T-helper 1 cell treated with Interleukin-12 subunit alpha and Interleukin-12 subunit beta and Interleukin-4 antibody, amounts not matched to agents 30 ng/mL and 1 ng/mL, for 36 hours (primary cell): Measurements from ENCODE around the gene SYNPR. TPM values are rescaled to one million over a fixed set of nuclear protein-coding genes. Genes with fewer than 3 reads are reported as not detected.
"Not testable (repeated sequence)": the region's sequence is repeated elsewhere in the genome, so short reads cannot be mapped to it uniquely, and the experiment has no call there.

ENCODE experiments used
- intact Hi-C: fragments of 100-400 bp; cut with micrococcal nuclease; formaldehyde crosslinking; loops from one replicate; pipeline ENCODE4 v1.15.1; 2024
- total RNA-seq: library from RNA; stranded (reverse); gene quantifications from 2 replicates; pipeline ENCODE4 v1.2.3, GENCODE V29; 2022

Gene SYNPR
- total RNA-seq, 1 donor from 2014 or later, result not detected

- intact Hi-C loops, result no loop called here
Observed at GRCh38 chr3:63611382-63611781, 333.3 kb downstream of the SYNPR start.

GRCh38 chr3:63613561-63613960, 335.5 kb downstream of the SYNPR start:
- intact Hi-C loops, result no loop called here

GRCh38 chr3:63617391-63617790, 339.3 kb downstream of the SYNPR start:
- intact Hi-C loops, result no loop called here

- intact Hi-C loops, result no loop called here
Observed at GRCh38 chr3:63624941-63625560, 346.9 kb downstream of the SYNPR start.

GRCh38 chr3:63631670-63632069, 353.6 kb downstream of the SYNPR start:
- intact Hi-C loops, result no loop called here

- intact Hi-C loops, result no loop called here
Observed at GRCh38 chr3:63635186-63635585, 357.1 kb downstream of the SYNPR start.

GRCh38 chr3:63639806-63640205, 361.7 kb downstream of the SYNPR start:
- intact Hi-C loops, result no loop called here

GRCh38 chr3:63642488-63642887, 364.4 kb downstream of the SYNPR start:
- intact Hi-C loops, result no loop called here

- intact Hi-C loops, result no loop called here
Observed at GRCh38 chr3:63644212-63644797, 366.2 kb downstream of the SYNPR start.

GRCh38 chr3:63644928-63645781, 367.0 kb downstream of the SYNPR start:
- intact Hi-C loops, result not testable (repeated sequence)

GRCh38 chr3:63652066-63652725, 374.1 kb downstream of the SYNPR start, which contains the start of gene SNTN:
Gene SNTN (plus strand): TSS chr3:63652675. CDS start chr3:63652688, 13 bp downstream.
- intact Hi-C loops, result no loop called here

- intact Hi-C loops, result no loop called here
Observed at GRCh38 chr3:63654211-63654610, 376.1 kb downstream of the SYNPR start.

GRCh38 chr3:63654931-63655330, 376.8 kb downstream of the SYNPR start:
- intact Hi-C loops, result loop anchor here (5.0 kb wide), 1 partner anchor 853 kb away; no protein-coding TSS in a partner anchor

- intact Hi-C loops, result loop anchor here (5.0 kb wide), 1 partner anchor 853 kb away; no protein-coding TSS in a partner anchor
Observed at GRCh38 chr3:63655519-63655918, 377.4 kb downstream of the SYNPR start.

- intact Hi-C loops, result loop anchor here (5.0 kb wide), 1 partner anchor 854 kb away; no protein-coding TSS in a partner anchor
Observed at GRCh38 chr3:63656786-63657185, 378.7 kb downstream of the SYNPR start.

GRCh38 chr3:63661242-63661641, 383.1 kb downstream of the SYNPR start:
- intact Hi-C loops, result no loop called here

GRCh38 chr3:63662011-63662410, 383.9 kb downstream of the SYNPR start:
- intact Hi-C loops, result no loop called here

GRCh38 chr3:63662500-63662899, 384.4 kb downstream of the SYNPR start:
- intact Hi-C loops, result no loop called here
